PC-9 (cell line): ENCODE data around the gene LIN9.

ENCODE experiments used
- CTCF ChIP-seq: fragments of 200-600 bp; sonication (generic); conservative IDR thresholded peaks from 2 replicates; pipeline ENCODE4 v1.6.1; 2017; ENCODE audit warnings: mixed run types, antibody characterized with exemption, mild to moderate bottlenecking, moderate library complexity
- EZH2 ChIP-seq: fragments of 200-600 bp; sonication (generic); IDR thresholded peaks from 2 replicates; pipeline ENCODE4 v1.8.0; 2017; ENCODE audit warnings: antibody characterized with exemption, low read depth

- TF ChIP-seq CTCF, result no peak
- no peak for TF ChIP-seq EZH2
These were observed 26.7 kb upstream of the LIN9 start for GRCh38 chr1:226335661-226336060.
